Endothelial cell (in vitro differentiated cells): ENCODE data around the gene PLCG1. TPM values are rescaled to one million over a fixed set of nuclear protein-coding genes. Genes with fewer than 3 reads are reported as not detected.
A peak's percentile ranks its signal among the peaks of the same experiment; 100 is the strongest.

Experiments used
- DNase-seq: peaks from one replicate; pipeline ENCODE4 v3.0.0; 2021; ENCODE audit warnings: low spot score
- H3K27ac Mint-ChIP-seq: one replicate; pipeline ENCODE4 v1.8.0; 2021; ENCODE audit warnings: mixed read lengths, inconsistent platforms; ENCODE audit not compliant: unreplicated experiment
- H3K27me3 Mint-ChIP-seq: one replicate; pipeline ENCODE4 v1.8.0; 2021; ENCODE audit warnings: mild to moderate bottlenecking, moderate library complexity, mixed read lengths, inconsistent platforms; ENCODE audit not compliant: unreplicated experiment
- H3K36me3 Mint-ChIP-seq: one replicate; pipeline ENCODE4 v1.8.0; 2021; ENCODE audit warnings: mild to moderate bottlenecking, low read depth, mixed read lengths, inconsistent platforms; ENCODE audit not compliant: unreplicated experiment
- H3K4me1 Mint-ChIP-seq: one replicate; pipeline ENCODE4 v1.8.0; 2021; ENCODE audit warnings: mild to moderate bottlenecking, mixed read lengths, inconsistent platforms; ENCODE audit not compliant: unreplicated experiment
- H3K4me3 Mint-ChIP-seq: one replicate; pipeline ENCODE4 v1.8.0; 2021; ENCODE audit warnings: mild to moderate bottlenecking, mixed read lengths, inconsistent platforms; ENCODE audit not compliant: unreplicated experiment
- H3K9me3 Mint-ChIP-seq: one replicate; pipeline ENCODE4 v1.8.0; 2021; ENCODE audit warnings: mixed read lengths, inconsistent platforms; ENCODE audit not compliant: unreplicated experiment
- total RNA-seq: library from RNA; stranded (reverse); fragmentation: NEBNext Ultra II Directional; extraction: Animal tissue kit (Norgen Biotek cat#: 25700); gene quantifications from one replicate; pipeline ENCODE4 v1.2.1, GENCODE V29; 2021; ENCODE audit not compliant: unreplicated experiment
- TF ChIP-seq, protein P1 (sequence below): fragments of 200-600 bp; sonication (generic); IDR thresholded peaks from one replicate; pipeline ENCODE4 v1.5.0; 2021; ENCODE audit warnings: antibody characterized with exemption; ENCODE audit not compliant: unreplicated experiment

Gene PLCG1
- total RNA-seq, 1 donor from 2014 or later, result 456 TPM

DNA sequence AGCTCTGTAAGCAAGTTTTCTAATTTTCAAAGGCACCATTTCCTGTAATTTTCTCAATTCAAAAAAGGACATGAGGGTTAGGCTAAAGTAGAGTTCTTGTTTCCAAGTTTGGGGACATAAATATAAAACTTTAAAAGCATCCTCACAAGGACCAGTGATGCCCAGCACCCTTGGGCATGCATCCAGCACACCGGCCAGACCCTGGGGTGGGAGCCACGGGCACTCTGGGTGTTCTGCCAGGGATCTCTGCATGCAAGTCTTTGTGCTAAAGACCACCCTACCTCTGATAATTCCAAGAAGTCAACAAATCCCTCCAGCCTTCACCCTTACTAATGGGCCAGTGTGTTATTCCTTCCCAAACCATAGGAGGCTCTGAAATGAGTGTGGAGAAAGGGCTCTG lies 46.5 kb downstream of the PLCG1 start:
- TF ChIP-seq, protein P1, sequence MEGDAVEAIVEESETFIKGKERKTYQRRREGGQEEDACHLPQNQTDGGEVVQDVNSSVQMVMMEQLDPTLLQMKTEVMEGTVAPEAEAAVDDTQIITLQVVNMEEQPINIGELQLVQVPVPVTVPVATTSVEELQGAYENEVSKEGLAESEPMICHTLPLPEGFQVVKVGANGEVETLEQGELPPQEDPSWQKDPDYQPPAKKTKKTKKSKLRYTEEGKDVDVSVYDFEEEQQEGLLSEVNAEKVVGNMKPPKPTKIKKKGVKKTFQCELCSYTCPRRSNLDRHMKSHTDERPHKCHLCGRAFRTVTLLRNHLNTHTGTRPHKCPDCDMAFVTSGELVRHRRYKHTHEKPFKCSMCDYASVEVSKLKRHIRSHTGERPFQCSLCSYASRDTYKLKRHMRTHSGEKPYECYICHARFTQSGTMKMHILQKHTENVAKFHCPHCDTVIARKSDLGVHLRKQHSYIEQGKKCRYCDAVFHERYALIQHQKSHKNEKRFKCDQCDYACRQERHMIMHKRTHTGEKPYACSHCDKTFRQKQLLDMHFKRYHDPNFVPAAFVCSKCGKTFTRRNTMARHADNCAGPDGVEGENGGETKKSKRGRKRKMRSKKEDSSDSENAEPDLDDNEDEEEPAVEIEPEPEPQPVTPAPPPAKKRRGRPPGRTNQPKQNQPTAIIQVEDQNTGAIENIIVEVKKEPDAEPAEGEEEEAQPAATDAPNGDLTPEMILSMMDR, result no peak
- H3K9me3 Mint-ChIP-seq, result no peaks in the 10 kb centered on the region
- H3K36me3 Mint-ChIP-seq, result peaks cover 14% of the 10 kb centered on the region

GRCh38 chr20:41185013-41185757 lies 47.8 kb downstream of the PLCG1 start:
- TF ChIP-seq, protein P1, result no peak
- no peaks in the 10 kb centered on the region for H3K9me3 Mint-ChIP-seq
- H3K36me3 Mint-ChIP-seq, result peaks cover 10% of the 10 kb centered on the region
- no peak overlapping the region for H3K4me3 Mint-ChIP-seq
- H3K4me1 Mint-ChIP-seq, result no peaks in the 10 kb centered on the region
- H3K27me3 Mint-ChIP-seq, result peaks cover 13% of the 10 kb centered on the region
- no peak overlapping the region for H3K27ac Mint-ChIP-seq
- DNase-seq, result peak; percentile 4

More for the DNA sequence above, 46.5 kb downstream of the PLCG1 start:
- Mint-ChIP-seq H3K27me3 (peaks cover 14% of the 10 kb centered on the region), H3K27ac (no peak overlapping the region), H3K4me1 (peaks cover 1% of the 10 kb centered on the region), H3K4me3 (no peak overlapping the region)
- DNase-seq, result no peak

- H3K4me3 Mint-ChIP-seq, result no peak overlapping the region
- H3K36me3 Mint-ChIP-seq, result peaks cover 14% of the 10 kb centered on the region
- H3K9me3 Mint-ChIP-seq, result no peaks in the 10 kb centered on the region
- H3K4me1 Mint-ChIP-seq, result no peaks in the 10 kb centered on the region
- H3K27me3 Mint-ChIP-seq, result peaks cover 6% of the 10 kb centered on the region
- TF ChIP-seq, protein P1, result no peak
- no peak overlapping the region for H3K27ac Mint-ChIP-seq
- DNase-seq, result no peak
Observed at GRCh38 chr20:41187668-41188067, 50.3 kb downstream of the PLCG1 start.

GRCh38 chr20:41191562-41192500 lies 54.5 kb downstream of the PLCG1 start:
- H3K4me1 Mint-ChIP-seq, result peaks cover 3% of the 10 kb centered on the region
- H3K9me3 Mint-ChIP-seq, result peaks cover 7% of the 10 kb centered on the region
- H3K4me3 Mint-ChIP-seq, result no peak overlapping the region
- TF ChIP-seq, protein P1, result no peak
- no peak for DNase-seq
- peaks cover 14% of the 10 kb centered on the region for H3K36me3 Mint-ChIP-seq
- H3K27ac Mint-ChIP-seq, result no peak overlapping the region
- peaks cover 8% of the 10 kb centered on the region for H3K27me3 Mint-ChIP-seq
